KOPT-K1 (cell line): ENCODE results near the gene NCOA7.

Experiments
- H3K27ac ChIP-seq: fragments of 200-600 bp; sonication (generic); 2 replicates; pipeline ENCODE4 v1.5.1; 2016; ENCODE audit warnings: antibody characterized with exemption, mild to moderate bottlenecking, low read depth, low read length; ENCODE audit not compliant: poor library complexity, severe bottlenecking
- H3K36me3 ChIP-seq: fragments of 200-600 bp; sonication (generic); 2 replicates; pipeline ENCODE4 v1.5.1; 2017; ENCODE audit warnings: antibody characterized with exemption, mild to moderate bottlenecking, low read length, moderate library complexity; ENCODE audit not compliant: insufficient read depth
- H3K9me3 ChIP-seq: fragments of 200-600 bp; sonication (generic); 2 replicates; pipeline ENCODE4 v1.5.1; 2017; ENCODE audit warnings: antibody characterized with exemption, low read length, mild to moderate bottlenecking; ENCODE audit not compliant: insufficient read depth, poor library complexity, severe bottlenecking

Gene NCOA7

GRCh38 chr6:125866433-125866832 is 75.7 kb downstream of the NCOA7 start:
- Histone ChIP-seq H3K27ac (no peak overlapping the region), H3K36me3 (no peaks in the 10 kb centered on the region), H3K9me3 (no peaks in the 10 kb centered on the region)

DNA sequence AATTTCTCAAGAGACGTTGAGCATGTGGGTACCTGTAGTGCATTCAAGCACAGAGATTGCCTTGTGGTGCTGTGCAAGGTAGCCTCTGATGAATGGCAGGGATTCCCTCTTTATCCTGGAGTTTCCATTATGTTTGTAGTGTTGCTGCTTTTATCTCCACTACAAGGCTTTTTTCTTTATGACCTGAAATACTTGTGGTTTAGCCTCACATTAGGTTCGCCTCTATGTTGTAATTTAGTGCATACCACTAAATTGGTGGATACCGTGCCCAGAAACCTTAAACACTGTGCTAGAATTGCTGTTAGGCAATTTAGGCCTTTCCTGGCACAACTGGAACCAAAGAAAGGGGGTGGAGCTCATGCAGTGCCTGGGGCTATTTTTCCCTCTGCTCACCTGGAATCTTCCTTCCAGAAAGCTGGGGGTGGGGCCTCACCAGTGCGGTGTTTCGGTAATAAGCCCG is 76.8 kb downstream of the NCOA7 start:
- Histone ChIP-seq H3K27ac (no peak overlapping the region), H3K9me3 (no peaks in the 10 kb centered on the region), H3K36me3 (no peaks in the 10 kb centered on the region)

DNA sequence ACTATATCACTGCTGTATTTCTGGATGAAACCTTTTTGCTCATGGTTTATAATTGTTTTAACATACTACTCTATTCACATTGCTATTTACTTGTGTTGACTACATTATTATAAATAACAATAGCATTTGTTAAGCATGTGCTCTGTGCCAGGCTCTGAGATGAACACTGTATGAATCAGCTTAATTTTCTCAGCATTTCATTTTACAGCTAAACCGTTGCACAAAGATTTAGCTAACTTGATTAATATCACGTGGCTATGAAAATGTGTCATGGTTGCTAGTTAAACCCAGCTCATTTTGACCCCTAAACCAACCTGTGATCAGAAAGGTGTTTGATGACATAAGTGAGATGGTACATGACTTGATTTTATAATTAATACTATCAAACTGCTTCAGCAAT is 77.5 kb downstream of the NCOA7 start:
- Histone ChIP-seq H3K9me3 (no peaks in the 10 kb centered on the region), H3K27ac (no peak overlapping the region), H3K36me3 (no peaks in the 10 kb centered on the region)

GRCh38 chr6:125868678-125869395 is 78.1 kb downstream of the NCOA7 start:
- Histone ChIP-seq H3K9me3 (no peaks in the 10 kb centered on the region), H3K27ac (no peak overlapping the region), H3K36me3 (no peaks in the 10 kb centered on the region)

DNA sequence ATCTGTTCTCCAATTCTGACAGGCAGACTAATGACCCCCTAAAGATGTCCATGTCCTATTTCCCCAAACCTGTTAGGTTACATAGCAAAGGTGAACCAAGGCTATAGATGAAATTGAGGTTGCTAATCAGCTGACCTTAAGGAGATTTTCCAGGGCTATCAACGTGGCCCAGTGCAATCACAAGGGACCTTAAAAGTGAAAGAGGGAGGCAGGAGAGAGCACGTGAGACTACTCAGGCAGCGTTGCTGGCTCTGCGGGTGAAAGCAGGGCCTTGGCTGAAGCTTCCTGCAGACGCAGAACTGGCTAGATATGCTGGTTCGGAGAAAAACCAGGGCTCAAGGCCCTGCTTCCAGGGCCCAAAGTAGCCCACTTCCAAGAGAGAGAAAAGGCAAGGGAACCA is 78.7 kb downstream of the NCOA7 start:
- H3K27ac ChIP-seq: no peak overlapping the region
- H3K9me3 ChIP-seq: no peaks in the 10 kb centered on the region
- no peaks in the 10 kb centered on the region for H3K36me3 ChIP-seq

GRCh38 chr6:125871365-125871764 is 80.6 kb downstream of the NCOA7 start:
- H3K36me3 ChIP-seq: 0 out of 2 replicates have a peak, but pooled peaks cover 9% of the 10 kb centered on the region
- H3K9me3 ChIP-seq: no peaks in the 10 kb centered on the region
- H3K27ac ChIP-seq: no peak overlapping the region

GRCh38 chr6:125872259-125872921 is 81.6 kb downstream of the NCOA7 start:
- Histone ChIP-seq H3K9me3 (no peaks in the 10 kb centered on the region), H3K27ac (no peak overlapping the region), H3K36me3 (0 out of 2 replicates have a peak, but pooled peaks cover 9% of the 10 kb centered on the region)

DNA sequence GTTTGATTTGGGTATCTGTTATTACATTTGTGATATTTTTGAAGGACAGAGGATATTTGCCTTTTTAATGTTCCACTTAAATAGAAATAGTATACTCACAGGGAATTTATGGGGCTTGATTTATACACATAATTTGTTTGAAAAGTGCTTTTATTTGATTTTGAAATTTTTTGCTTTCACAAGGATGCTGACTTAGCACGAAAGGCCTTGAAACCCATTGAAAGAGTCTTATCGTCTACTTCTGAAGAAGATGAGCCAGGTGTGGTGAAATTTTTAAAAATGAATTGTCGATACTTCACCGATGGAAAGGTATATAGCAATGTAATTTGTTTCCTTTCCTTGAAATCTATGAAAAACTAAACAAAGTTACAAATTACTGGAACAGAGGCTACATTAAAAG is 91.5 kb downstream of the NCOA7 start:
- Histone ChIP-seq H3K36me3 (peaks cover 46% of the 10 kb centered on the region), H3K27ac (no peak overlapping the region), H3K9me3 (no peaks in the 10 kb centered on the region)

DNA sequence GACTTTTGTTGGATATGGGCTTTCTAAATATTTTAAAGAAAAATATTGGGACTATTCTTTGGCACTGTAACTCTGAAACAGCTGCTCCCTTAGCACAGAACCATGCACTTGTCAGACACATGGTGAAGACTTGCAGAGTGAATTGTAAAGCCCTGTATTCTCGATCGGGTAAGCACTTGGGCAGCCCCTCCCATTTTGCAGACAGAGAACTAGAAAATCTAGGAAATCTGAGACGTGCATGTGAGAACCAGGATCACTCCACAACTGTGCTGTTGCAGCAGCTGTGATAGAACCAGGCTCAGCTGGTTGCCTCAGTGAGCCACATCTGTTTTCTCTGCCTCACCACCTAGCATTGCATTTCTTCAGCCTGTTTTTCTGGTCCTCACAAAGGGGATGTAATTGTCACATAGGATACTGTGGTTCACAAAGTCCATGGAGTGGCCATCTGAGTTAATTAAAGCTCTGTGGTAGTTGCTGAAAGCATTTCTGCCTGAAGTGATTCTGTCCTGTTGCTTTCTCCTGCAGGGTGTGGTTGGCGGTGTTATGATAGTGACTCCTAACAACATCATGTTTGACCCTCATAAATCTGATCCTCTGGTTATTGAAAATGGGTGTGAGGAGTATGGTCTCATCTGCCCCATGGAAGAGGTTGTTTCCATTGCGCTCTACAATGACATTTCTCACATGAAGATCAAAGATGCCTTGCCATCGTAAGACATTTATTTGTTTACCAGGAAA is 94.0 kb downstream of the NCOA7 start:
- peaks cover 52% of the 10 kb centered on the region for H3K36me3 ChIP-seq
- H3K9me3 ChIP-seq: no peaks in the 10 kb centered on the region
- H3K27ac ChIP-seq: no peak overlapping the region

- Histone ChIP-seq H3K9me3 (no peaks in the 10 kb centered on the region), H3K36me3 (peaks cover 54% of the 10 kb centered on the region), H3K27ac (no peak overlapping the region)
These were observed 95.3 kb downstream of the NCOA7 start for GRCh38 chr6:125886021-125886420.

GRCh38 chr6:125886914-125887313 is 96.2 kb downstream of the NCOA7 start:
- Histone ChIP-seq H3K27ac (no peak overlapping the region), H3K36me3 (peaks cover 45% of the 10 kb centered on the region)

GRCh38 chr6:125887372-125887771 is 96.6 kb downstream of the NCOA7 start:
- peaks cover 42% of the 10 kb centered on the region for H3K36me3 ChIP-seq
- H3K27ac ChIP-seq: no peak overlapping the region
- H3K9me3 ChIP-seq: no peaks in the 10 kb centered on the region

More at GRCh38 chr6:125886914-125887313, 96.2 kb downstream of the NCOA7 start:
- no peaks in the 10 kb centered on the region for H3K9me3 ChIP-seq

- Histone ChIP-seq H3K36me3 (peaks cover 48% of the 10 kb centered on the region), H3K9me3 (no peaks in the 10 kb centered on the region), H3K27ac (no peak overlapping the region)
These were observed 98.4 kb downstream of the NCOA7 start for GRCh38 chr6:125888989-125889656.

GRCh38 chr6:125899726-125900182 is 109.0 kb downstream of the NCOA7 start:
- H3K9me3 ChIP-seq: no peaks in the 10 kb centered on the region
- no peak overlapping the region for H3K27ac ChIP-seq
- H3K36me3 ChIP-seq: peaks cover 10% of the 10 kb centered on the region; the same call in 1 of the 2 replicates

DNA sequence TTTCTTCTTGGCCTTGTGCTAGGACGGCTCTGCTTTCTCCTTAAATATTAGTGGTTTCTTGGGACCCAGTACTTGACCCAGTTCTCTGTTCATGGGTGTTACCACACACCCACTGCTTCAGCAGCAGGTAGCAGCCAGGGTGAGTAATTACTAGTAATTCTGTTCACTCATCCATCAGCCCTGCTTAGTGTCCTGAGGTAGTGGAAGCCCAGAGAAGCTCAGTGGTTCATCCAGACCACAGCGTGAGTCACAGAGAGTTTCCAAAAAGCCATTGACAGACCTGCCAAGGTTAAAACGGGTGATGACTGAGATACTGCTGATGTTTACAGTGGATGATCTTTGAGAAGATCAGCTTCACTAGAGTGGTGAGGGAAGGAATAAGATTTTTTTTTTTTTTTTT is 114.1 kb downstream of the NCOA7 start:
- H3K27ac ChIP-seq: no peak overlapping the region
- peaks cover 10% of the 10 kb centered on the region; the same call in 1 of the 2 replicates for H3K36me3 ChIP-seq
- no peaks in the 10 kb centered on the region for H3K9me3 ChIP-seq
